HUES48 (cell line): ENCODE measurements around the gene TLN1.

Experiments used
- H3K27ac ChIP-seq: one replicate; pipeline ENCODE4 v1.7.0; 2013; ENCODE audit warnings: low read depth, low read length, inconsistent platforms
- H3K27me3 ChIP-seq: 2 replicates; pipeline ENCODE4 v1.6.1; 2013; ENCODE audit warnings: mild to moderate bottlenecking, low read length; ENCODE audit not compliant: control insufficient read depth, insufficient read depth
- H3K36me3 ChIP-seq: 2 replicates; pipeline ENCODE4 v1.6.1; 2013; ENCODE audit warnings: low read length; ENCODE audit not compliant: control insufficient read depth, insufficient read depth
- H3K4me1 ChIP-seq: 2 replicates; pipeline ENCODE4 v1.6.1; 2013; ENCODE audit warnings: mild to moderate bottlenecking, low read length; ENCODE audit not compliant: control insufficient read depth, insufficient read depth
- H3K4me3 ChIP-seq: 2 replicates; pipeline ENCODE4 v1.5.1; 2013; ENCODE audit warnings: mild to moderate bottlenecking, low read depth, low read length
- H3K9ac ChIP-seq: 2 replicates; pipeline ENCODE4 v1.6.1; 2013; ENCODE audit warnings: mild to moderate bottlenecking, low read depth, low read length, moderate library complexity
- H3K9me3 ChIP-seq: 2 replicates; pipeline ENCODE4 v1.6.1; 2013; ENCODE audit warnings: low read length; ENCODE audit not compliant: control insufficient read depth, insufficient read depth

Gene TLN1

DNA sequence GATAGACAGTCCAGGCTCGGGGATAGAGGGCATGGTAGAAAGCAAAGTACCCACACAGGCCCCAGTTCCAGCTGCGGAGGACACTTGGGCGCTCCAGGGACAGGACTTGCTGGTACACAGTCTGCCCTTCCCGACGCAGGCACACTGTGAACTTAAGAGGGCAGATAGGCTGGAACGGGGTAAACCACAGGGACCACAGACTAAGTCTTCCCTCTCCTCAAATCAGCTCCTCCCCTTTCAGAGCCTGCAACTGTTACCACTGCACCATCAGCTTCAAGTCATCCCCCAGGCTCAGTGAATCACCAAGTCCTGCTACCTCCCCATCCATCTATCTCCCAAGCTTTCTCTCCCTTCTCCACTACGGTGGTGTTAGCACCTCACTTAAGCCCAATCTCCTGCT is 9.7 kb upstream of the TLN1 start:
- no peaks in the 10 kb centered on the region for H3K9me3 ChIP-seq
- no peak overlapping the region for H3K9ac ChIP-seq
- no peaks in the 10 kb centered on the region for H3K4me1 ChIP-seq
- H3K4me3 ChIP-seq: no peak overlapping the region
- H3K27me3 ChIP-seq: no peaks in the 10 kb centered on the region
- peaks cover 85% of the 10 kb centered on the region for H3K36me3 ChIP-seq
- no peak overlapping the region for H3K27ac ChIP-seq

DNA sequence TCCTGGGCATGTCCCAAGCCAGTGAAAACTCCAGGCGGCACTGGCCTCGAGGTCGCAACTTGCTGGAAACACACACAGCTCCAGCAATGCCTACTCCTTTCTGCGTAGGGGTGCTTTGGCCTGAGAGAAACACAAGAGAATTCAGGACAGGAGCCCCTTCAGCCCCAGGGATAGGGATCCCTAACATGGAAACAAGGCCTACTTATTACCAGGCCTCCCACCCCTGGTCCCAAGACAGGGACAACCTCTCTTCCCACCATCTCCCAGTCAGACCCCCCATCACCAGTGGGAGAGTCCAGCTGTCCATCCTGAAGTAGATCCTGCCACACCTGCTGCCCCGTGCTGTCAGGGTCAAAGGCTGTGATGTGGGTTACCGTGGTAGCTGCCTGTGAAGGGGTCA is 8.2 kb upstream of the TLN1 start:
- H3K27me3 ChIP-seq: no peaks in the 10 kb centered on the region
- H3K27ac ChIP-seq: no peak overlapping the region
- no peaks in the 10 kb centered on the region for H3K9me3 ChIP-seq
- no peak overlapping the region for H3K4me3 ChIP-seq
- no peaks in the 10 kb centered on the region for H3K4me1 ChIP-seq
- no peak overlapping the region for H3K9ac ChIP-seq
- H3K36me3 ChIP-seq: peaks cover 94% of the 10 kb centered on the region

DNA sequence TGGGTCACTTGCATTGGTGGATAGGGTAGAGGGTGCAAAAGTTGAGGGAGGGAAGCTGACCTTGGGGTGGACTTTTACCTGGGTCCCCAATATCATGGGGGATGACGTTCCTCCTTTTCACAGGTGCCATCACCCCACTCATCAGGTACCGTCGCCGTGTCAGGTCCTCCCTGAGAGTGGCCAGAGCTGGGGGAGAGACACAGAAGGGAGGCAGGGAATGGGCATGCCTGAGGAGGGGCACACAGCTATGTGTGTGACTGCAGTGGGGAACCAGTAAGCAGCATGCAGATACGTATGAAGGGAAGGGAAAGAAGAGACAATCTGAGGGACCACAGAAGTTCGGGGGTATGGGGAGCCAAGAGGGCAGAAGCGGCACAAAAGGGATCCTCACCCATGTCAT is 6.9 kb upstream of the TLN1 start:
- Histone ChIP-seq H3K27ac (no peak overlapping the region), H3K27me3 (no peaks in the 10 kb centered on the region), H3K9me3 (no peaks in the 10 kb centered on the region), H3K4me3 (no peak overlapping the region), H3K4me1 (no peaks in the 10 kb centered on the region), H3K36me3 (peaks cover 96% of the 10 kb centered on the region), H3K9ac (no peak overlapping the region)

DNA sequence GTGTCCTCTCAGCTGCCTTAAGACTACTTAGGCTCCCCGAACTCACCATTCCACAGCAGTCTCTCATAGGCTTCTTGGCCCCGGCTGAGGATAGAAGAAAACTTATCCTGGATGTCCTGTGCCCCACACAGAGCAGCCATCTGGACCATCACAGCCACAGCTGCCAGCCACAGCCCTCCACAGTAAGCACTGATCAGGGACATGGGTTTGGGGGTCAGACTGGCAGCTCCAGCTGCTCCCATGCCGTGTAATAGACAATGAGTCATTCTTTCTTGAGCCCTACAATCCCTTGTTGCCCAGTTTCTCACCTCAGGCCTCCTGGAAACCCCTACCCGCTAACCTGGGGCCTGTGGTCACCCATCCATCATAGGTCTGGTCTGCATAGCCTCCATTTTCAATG is 6.2 kb upstream of the TLN1 start:
- Histone ChIP-seq H3K9ac (no peak overlapping the region), H3K36me3 (peaks cover 89% of the 10 kb centered on the region), H3K4me1 (peaks cover 5% of the 10 kb centered on the region; the same call in 1 of the 2 replicates), H3K9me3 (no peaks in the 10 kb centered on the region), H3K27me3 (no peaks in the 10 kb centered on the region), H3K4me3 (no peak overlapping the region), H3K27ac (no peak overlapping the region)

DNA sequence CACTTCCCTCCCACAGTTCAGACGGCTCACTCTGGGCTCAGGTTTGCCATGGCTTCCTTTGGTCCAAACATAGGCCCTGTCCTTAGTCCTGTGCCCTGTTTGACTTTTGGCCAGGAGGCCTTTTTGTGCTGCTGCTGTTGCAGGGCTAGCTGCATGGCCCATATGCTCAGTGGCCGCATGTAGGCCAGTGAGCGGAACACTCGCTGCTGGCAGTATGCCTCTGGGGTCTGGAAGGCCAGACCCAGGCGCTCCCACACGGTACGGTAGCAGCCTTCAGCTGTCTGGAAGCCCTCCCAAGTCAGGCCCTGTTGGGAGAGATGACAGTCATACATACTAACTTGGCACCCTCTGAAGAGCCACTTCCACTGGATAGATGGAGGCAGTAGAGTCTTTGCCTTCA is 5.1 kb upstream of the TLN1 start:
- Histone ChIP-seq H3K36me3 (peaks cover 78% of the 10 kb centered on the region), H3K4me1 (peaks cover 5% of the 10 kb centered on the region; the same call in 1 of the 2 replicates), H3K27me3 (no peaks in the 10 kb centered on the region), H3K27ac (no peak overlapping the region), H3K9me3 (no peaks in the 10 kb centered on the region), H3K9ac (no peak overlapping the region), H3K4me3 (no peak overlapping the region)

DNA sequence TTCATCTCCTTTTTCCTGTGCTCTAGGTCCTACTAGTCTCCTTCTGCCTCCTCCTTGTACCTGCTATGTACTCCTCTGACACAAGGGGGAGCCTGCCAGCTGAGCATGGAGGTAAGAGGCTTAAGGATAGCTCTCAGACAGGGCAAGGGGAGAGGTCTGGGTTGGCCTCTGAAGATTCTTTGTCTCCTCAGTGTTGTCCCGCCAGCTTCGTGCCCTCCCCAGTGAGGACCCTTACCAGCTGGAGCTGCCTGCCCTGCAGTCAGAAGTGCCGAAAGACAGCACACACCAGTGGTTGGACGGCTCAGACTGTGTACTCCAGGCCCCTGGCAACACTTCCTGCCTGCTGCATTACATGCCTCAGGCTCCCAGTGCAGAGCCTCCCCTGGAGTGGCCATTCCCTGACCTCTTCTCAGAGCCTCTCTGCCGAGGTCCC is 4.2 kb upstream of the TLN1 start:
- Histone ChIP-seq H3K4me1 (peaks cover 7% of the 10 kb centered on the region), H3K27ac (peak overlapping the region; percentile 76), H3K4me3 (no peak overlapping the region), H3K27me3 (no peaks in the 10 kb centered on the region), H3K9me3 (no peaks in the 10 kb centered on the region), H3K9ac (no peak overlapping the region), H3K36me3 (peaks cover 71% of the 10 kb centered on the region)

DNA sequence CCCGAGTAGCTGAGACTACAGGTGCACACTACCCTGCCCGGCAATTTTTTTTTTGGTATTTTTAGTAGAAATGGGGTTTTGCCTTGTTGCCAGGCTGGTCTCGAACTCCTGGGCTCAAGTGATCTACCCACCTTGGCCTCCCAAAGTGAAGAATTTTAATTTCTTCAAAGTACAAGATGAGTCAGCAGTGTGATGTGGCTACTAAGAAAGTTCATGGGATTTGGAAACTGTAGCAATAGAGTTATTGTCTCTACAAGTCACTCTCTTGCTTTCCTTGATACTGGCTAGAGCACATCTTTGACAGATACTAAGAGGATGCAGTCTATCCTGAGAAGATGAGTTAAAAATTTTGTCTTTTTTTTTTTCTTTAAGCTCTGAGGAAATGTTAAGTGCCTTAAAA is 2.1 kb upstream of the TLN1 start:
- Histone ChIP-seq H3K9ac (no peak overlapping the region), H3K4me3 (no peak overlapping the region), H3K27ac (no peak overlapping the region), H3K36me3 (peaks cover 50% of the 10 kb centered on the region), H3K27me3 (no peaks in the 10 kb centered on the region), H3K9me3 (no peaks in the 10 kb centered on the region), H3K4me1 (peaks cover 27% of the 10 kb centered on the region)

DNA sequence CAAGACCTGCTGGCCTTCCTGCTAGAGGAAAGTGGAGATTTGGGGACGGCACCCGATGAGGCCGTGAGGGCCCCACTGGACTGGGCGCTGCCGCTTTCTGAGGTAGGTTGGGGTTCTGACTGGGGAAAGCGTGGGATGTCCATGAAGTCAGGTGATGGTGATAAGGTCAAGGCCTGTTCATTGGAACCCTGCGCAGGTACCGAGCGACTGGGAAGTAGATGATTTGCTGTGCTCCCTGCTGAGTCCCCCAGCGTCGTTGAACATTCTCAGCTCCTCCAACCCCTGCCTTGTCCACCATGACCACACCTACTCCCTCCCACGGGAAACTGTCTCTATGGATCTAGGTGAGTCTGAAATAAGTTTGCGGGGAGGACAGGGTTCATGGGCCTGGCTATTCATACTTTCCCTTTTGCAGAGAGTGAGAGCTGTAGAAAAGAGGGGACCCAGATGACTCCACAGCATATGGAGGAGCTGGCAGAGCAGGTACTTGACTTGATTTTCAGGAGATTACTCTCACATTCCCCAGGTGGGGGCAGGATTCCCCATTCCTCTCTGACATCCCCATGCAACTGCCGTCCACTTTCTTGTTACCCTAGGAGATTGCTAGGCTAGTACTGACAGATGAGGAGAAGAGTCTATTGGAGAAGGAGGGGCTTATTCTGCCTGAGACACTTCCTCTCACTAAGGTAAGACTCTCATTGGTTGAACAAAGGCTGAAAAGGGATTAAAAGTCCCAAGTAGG is 976 bp upstream of the TLN1 start:
- Histone ChIP-seq H3K27ac (peak overlapping the region; percentile 93), H3K27me3 (no peaks in the 10 kb centered on the region), H3K4me3 (peak overlapping the region; percentile 89), H3K9me3 (no peaks in the 10 kb centered on the region), H3K36me3 (peaks cover 39% of the 10 kb centered on the region), H3K4me1 (peaks cover 39% of the 10 kb centered on the region), H3K9ac (peak overlapping the region; percentile 59)

DNA sequence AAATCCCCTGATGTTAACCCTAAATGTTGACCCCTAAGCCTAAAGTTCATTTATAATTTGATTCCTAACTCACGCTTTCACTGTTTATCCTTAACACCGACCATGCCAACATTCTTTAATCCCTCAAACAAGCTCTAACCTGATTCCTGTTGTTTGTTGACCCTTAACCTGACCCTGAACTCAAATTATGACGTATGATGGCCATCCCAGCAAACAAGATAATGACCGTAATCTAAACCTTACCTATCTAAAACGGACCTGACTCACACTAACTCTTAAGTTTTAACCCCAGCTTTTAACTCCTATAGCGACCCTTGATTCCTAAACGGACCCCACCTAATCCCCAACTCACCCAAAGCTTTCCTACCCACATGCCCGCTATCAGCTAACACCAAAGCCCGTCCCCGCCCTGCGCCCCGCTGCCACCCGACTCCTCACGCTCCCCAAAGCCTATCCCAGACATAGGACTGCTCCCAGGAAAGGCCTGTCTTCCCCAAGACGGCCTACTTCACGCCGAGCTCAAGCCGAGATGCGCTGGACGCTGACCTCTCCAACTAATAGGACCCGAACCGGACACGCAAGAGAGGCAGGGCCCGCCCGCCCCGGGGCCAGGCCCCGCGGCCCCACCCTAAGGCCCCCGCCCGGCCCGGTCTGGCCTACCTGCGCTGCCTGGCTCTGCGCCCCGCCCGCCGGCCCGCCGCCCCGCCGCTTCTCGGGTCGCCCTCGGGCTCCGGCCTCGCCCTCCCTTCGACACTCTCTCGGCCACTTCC is 395 bp downstream of the TLN1 start:
- Histone ChIP-seq H3K36me3 (peaks cover 26% of the 10 kb centered on the region), H3K9me3 (no peaks in the 10 kb centered on the region), H3K27me3 (no peaks in the 10 kb centered on the region), H3K27ac (peak overlapping the region; percentile 93), H3K4me3 (peak overlapping the region; percentile 89), H3K9ac (peak overlapping the region; percentile 70), H3K4me1 (peaks cover 52% of the 10 kb centered on the region)

DNA sequence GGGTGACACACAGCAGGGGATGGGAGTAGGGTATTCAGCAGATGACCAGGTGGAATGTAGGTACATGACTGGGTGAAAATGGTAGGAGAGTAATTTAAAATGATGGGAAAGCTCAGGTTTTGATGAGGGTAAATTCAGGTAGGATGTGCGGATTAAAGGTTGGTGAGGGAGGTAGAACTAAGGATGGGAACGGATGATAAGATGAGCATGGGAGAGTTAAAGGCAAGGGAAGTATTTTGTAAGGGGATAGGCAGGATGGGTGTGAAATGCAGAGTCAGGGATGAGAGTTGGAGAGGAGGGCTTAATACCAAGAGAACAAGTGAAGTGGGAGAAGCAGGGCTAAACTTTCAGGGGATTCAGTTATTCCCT is 1.5 kb downstream of the TLN1 start:
- Histone ChIP-seq H3K27me3 (no peaks in the 10 kb centered on the region), H3K4me1 (peaks cover 53% of the 10 kb centered on the region), H3K9me3 (no peaks in the 10 kb centered on the region), H3K9ac (no peak overlapping the region), H3K27ac (no peak overlapping the region), H3K4me3 (peak overlapping the region; percentile 89), H3K36me3 (peaks cover 16% of the 10 kb centered on the region)
